Measurements from ENCODE around the gene SMLR1. TPM values are rescaled to one million over a fixed set of nuclear protein-coding genes. Genes with fewer than 3 reads are reported as not detected.

Gene SMLR1
- total and polyA plus RNA-seq, 7 donors = not detected

- Histone ChIP-seq H3K9me3 (no peaks in the 10 kb centered on the region), H3K4me3 (no peak overlapping the region), H3K4me1 (peaks cover 0 to 10% (median 5%) of the 10 kb centered on the region in 4 donors), H3K27me3 (no peaks in the 10 kb centered on the region), H3K36me3 (peaks cover 0 to 28% (median under 1%) of the 10 kb centered on the region in 4 donors), H3K27ac (no peak overlapping the region)
- intact Hi-C loops (cut with DNase I) = no loop called here
- DNase-seq = no peak
- 93 to 94% methylated on average over 4 of the region's 4 CpGs for WGBS, 2 donors
- TF ChIP-seq EP300 (IDR thresholded peaks at IDR 0.05) (no peak), POLR2AphosphoS5 (IDR thresholded peaks at IDR 0.05) (no peak), POLR2A (IDR thresholded peaks at IDR 0.05) (no peak)
- TF ChIP-seq, protein P1, sequence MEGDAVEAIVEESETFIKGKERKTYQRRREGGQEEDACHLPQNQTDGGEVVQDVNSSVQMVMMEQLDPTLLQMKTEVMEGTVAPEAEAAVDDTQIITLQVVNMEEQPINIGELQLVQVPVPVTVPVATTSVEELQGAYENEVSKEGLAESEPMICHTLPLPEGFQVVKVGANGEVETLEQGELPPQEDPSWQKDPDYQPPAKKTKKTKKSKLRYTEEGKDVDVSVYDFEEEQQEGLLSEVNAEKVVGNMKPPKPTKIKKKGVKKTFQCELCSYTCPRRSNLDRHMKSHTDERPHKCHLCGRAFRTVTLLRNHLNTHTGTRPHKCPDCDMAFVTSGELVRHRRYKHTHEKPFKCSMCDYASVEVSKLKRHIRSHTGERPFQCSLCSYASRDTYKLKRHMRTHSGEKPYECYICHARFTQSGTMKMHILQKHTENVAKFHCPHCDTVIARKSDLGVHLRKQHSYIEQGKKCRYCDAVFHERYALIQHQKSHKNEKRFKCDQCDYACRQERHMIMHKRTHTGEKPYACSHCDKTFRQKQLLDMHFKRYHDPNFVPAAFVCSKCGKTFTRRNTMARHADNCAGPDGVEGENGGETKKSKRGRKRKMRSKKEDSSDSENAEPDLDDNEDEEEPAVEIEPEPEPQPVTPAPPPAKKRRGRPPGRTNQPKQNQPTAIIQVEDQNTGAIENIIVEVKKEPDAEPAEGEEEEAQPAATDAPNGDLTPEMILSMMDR (IDR thresholded peaks at IDR 0.05) = no peak
Measured at GRCh38 chr6:130858054-130858453, 30.8 kb downstream of the SMLR1 start.

DNA sequence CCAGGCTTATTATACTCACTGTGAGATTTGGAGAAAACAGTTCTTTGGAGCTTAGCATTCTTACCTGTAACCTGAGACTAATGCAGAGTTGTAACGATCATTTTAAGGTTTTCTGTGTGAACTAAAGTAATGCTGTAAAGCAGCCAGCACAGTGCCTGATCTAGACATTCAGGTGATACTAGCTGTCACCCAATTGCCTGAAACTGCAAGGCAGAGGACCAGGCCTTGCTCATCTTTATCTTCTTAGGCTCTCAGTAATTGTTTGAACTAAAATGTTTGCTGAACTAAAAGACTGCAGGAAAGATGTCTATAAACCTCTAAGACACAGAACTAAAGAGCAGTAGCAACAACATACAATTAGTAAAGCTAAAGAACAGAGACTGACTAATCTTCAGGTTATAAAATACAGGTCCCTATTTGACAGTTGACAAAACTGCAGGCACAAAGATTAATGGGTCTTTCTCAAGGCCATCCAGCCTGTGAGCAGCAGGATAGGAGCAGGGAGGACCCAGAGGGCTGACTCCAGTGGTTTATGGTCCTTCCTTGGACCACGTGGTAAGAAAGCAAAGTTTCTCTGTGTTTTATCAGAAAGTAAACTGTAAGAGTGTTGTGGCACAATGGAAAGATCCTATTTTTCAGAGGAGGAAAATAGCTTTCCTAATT lies 31.4 kb downstream of the SMLR1 start:
- Histone ChIP-seq H3K36me3 (peaks cover 0 to 33% (median 3%) of the 10 kb centered on the region in 4 donors), H3K9me3 (no peaks in the 10 kb centered on the region), H3K27me3 (no peaks in the 10 kb centered on the region), H3K27ac (no peak overlapping the region), H3K4me3 (no peak overlapping the region), H3K4me1 (peaks cover 0 to 6% (median 2%) of the 10 kb centered on the region in 4 donors)
- DNase-seq = no peak
- WGBS, 2 donors = 36 to 71% methylated on average over 2 of the region's 2 CpGs
- intact Hi-C loops (cut with DNase I) = no loop called here
- TF ChIP-seq EP300 (IDR thresholded peaks at IDR 0.05) (no peak), POLR2A (IDR thresholded peaks at IDR 0.05) (no peak), POLR2AphosphoS5 (IDR thresholded peaks at IDR 0.05) (no peak)
- TF ChIP-seq, protein P1 (IDR thresholded peaks at IDR 0.05) = no peak

DNA sequence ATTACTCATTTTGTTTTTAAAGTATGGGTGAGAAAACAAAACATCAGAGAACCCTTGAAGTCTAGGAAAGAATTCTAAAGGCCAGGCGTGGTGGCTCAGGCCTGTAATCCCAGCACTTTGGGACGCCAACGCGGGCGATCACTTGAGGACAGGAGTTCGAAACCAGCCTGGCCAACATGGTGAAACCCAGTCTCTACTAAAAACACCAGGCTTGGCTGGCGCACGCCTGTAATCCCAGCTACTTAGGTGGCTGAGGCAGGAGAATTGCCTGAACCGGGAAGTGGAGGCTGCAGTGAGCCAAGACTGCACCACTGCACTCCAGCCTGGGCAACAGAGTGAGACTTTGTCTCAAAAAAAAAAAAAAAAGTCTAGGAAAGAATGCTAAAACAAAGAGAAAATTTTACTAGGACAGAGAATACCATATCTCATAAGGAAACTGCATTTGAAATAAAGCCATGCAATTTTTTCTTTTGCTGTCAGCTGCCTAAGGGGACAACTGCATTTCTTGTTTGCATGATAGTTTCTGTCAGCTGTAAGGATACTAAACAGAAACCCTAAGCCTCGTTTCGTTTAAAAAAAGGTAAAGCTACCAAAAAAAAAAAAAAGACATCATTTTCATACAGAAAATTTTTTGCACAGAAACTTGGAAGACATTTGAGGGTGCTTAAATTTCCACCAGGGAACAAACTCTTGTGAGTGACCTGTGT lies 32.1 kb downstream of the SMLR1 start:
- Histone ChIP-seq H3K27ac (no peak overlapping the region), H3K9me3 (no peaks in the 10 kb centered on the region), H3K36me3 (peaks cover 0 to 38% (median 3%) of the 10 kb centered on the region in 4 donors), H3K4me1 (no peaks in the 10 kb centered on the region), H3K4me3 (no peak overlapping the region), H3K27me3 (no peaks in the 10 kb centered on the region)
- no peak for DNase-seq
- TF ChIP-seq EP300 (IDR thresholded peaks at IDR 0.05) = no peak
- no peak for TF ChIP-seq POLR2AphosphoS5 (IDR thresholded peaks at IDR 0.05)
- TF ChIP-seq, protein P1 (IDR thresholded peaks at IDR 0.05) = no peak
- no peak for TF ChIP-seq POLR2A (IDR thresholded peaks at IDR 0.05)
- 92% methylated on average over 11 of the region's 11 CpGs for WGBS, 2 donors
- intact Hi-C loops (cut with DNase I) = no loop called here

DNA sequence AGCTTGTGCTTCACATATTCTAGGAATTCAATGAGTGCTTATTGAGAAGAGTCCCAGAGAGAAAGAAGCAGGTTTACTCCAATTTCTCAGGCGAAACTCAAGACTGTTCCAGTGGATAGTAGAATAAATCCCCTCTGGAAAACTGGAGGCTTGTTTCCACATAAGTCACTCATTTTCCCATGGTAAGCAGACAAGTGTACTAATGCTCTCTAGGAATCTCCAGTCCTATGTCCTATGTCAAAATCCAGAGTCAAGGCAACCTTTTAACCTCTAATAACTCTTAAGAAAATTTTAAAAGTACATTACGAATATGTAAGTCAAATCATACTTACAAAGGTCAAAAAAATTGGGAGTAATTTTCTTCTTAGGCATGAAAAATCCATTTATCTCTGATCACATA lies 35.2 kb downstream of the SMLR1 start:
- TF ChIP-seq POLR2A (IDR thresholded peaks at IDR 0.05) = no peak
- TF ChIP-seq POLR2AphosphoS5 (IDR thresholded peaks at IDR 0.05) = no peak
- TF ChIP-seq, protein P1 (IDR thresholded peaks at IDR 0.05) = no peak
- TF ChIP-seq EP300 (IDR thresholded peaks at IDR 0.05) = no peak
- WGBS, 2 donors = 95 to 99% methylated on average over 2 of the region's 2 CpGs
- H3K27ac ChIP-seq = no peak overlapping the region
- no peaks in the 10 kb centered on the region for H3K27me3 ChIP-seq
- no peaks in the 10 kb centered on the region for H3K9me3 ChIP-seq
- H3K4me1 ChIP-seq = no peaks in the 10 kb centered on the region
- intact Hi-C loops (cut with DNase I) = no loop called here
- peaks cover 0 to 51% (median 6%) of the 10 kb centered on the region in 4 donors for H3K36me3 ChIP-seq
- no peak for DNase-seq
- H3K4me3 ChIP-seq = no peak overlapping the region

All from sigmoid colon (tissue), 7 donors.